GM19099 (cell line): ENCODE results near the gene TIMM8B.
A peak's percentile ranks its signal among the peaks of the same experiment; 100 is the strongest.

Experiments
- POLR2A ChIP-seq: IDR thresholded peaks from 3 replicates; pipeline ENCODE4 v1.6.1; 2011; ENCODE audit warnings: low read depth; ENCODE audit not compliant: insufficient read length; ENCODE audit errors: extremely low read depth

Gene TIMM8B

GRCh38 chr11:112097734-112098528 is 11.4 kb upstream of the TIMM8B start:
- no peak for TF ChIP-seq POLR2A

- no peak for TF ChIP-seq POLR2A
Measured at GRCh38 chr11:112096194-112096593, 9.6 kb upstream of the TIMM8B start.

GRCh38 chr11:112087212-112087611 is 656 bp upstream of the TIMM8B start:
- no peak for TF ChIP-seq POLR2A

GRCh38 chr11:112085822-112086421 is 634 bp downstream of the TIMM8B start:
- TF ChIP-seq POLR2A, result no peak

GRCh38 chr11:112082729-112083128 is 3.8 kb downstream of the TIMM8B start:
- TF ChIP-seq POLR2A, result no peak

- peak; percentile 63 for TF ChIP-seq POLR2A
Measured at GRCh38 chr11:112073941-112074811, 12.4 kb downstream of the TIMM8B start, which contains the start of the genes NKAPD1 and PIH1D2. Gene NKAPD1, plus strand, starts transcription at chr11:112074299. Its CDS starts 1,276 bp downstream, at chr11:112075575. Gene PIH1D2, minus strand, starts transcription at chr11:112074017. Its CDS starts 843 bp downstream, at chr11:112073174.

- TF ChIP-seq POLR2A, result no peak
Measured at GRCh38 chr11:112062923-112063322, 23.6 kb downstream of the TIMM8B start.

- TF ChIP-seq POLR2A, result no peak
Measured at GRCh38 chr11:112058103-112058502, 28.5 kb downstream of the TIMM8B start.

- no peak for TF ChIP-seq POLR2A
Measured at GRCh38 chr11:112057170-112057569, 29.4 kb downstream of the TIMM8B start.

- TF ChIP-seq POLR2A, result no peak
Measured at GRCh38 chr11:112051768-112052167, 34.8 kb downstream of the TIMM8B start.

- no peak for TF ChIP-seq POLR2A
Measured at GRCh38 chr11:112050721-112051120, 35.8 kb downstream of the TIMM8B start.

GRCh38 chr11:112049777-112050176 is 36.8 kb downstream of the TIMM8B start:
- TF ChIP-seq POLR2A, result no peak

GRCh38 chr11:112044961-112045360 is 41.6 kb downstream of the TIMM8B start:
- TF ChIP-seq POLR2A, result no peak

GRCh38 chr11:112042961-112043304 is 43.6 kb downstream of the TIMM8B start:
- TF ChIP-seq POLR2A, result no peak
